HG03103 (cell line): ENCODE results near the gene ATRNL1.

ENCODE experiments used
- ATAC-seq: cut with Tn5 transposase; IDR thresholded peaks from one replicate; pipeline ENCODE4 v1.9.1; 2021; ENCODE audit warnings: low read depth; ENCODE audit not compliant: unreplicated experiment

The ATRNL1 gene

GRCh38 chr10:115935731-115936130 is 842.6 kb downstream of the ATRNL1 start:
- ATAC-seq = no peak

DNA sequence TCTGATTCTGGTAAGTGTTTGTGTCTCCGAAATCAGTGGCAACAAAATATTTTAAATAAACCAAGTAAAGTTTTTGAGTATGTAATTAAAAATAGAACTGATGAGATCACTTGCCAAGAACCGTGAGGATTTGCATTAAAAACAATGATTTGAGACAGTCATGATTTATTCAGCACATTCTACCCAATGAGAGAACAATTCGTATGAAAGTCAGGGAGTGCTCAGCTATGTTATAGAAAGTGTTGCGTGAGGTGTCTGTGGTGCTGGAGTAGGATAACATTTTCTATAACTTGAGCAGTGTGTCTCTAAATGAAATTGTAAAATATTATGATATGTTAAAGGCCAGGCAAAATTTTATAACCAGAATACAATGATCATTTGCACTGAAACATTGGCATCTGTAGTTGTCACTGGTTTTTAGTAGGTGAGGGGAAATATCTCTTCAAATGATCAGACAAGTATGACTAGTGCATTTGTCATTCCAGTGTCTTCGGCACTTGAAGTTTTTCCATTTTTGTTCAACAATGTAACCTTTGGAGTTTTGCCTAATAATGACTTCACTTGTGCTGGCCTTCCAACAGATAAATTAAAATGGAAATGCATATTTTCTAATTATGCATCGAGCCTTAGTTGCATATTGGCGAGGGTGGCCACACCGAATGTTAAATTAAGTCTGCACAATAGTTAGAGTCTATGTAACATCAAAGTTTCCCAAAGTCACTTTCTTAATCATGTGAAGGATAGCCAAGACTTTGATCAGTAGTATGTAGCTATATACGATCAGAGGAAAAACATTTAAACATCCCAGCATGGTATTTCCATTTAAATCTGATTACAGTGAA is 844.0 kb downstream of the ATRNL1 start:
- no peak for ATAC-seq

DNA sequence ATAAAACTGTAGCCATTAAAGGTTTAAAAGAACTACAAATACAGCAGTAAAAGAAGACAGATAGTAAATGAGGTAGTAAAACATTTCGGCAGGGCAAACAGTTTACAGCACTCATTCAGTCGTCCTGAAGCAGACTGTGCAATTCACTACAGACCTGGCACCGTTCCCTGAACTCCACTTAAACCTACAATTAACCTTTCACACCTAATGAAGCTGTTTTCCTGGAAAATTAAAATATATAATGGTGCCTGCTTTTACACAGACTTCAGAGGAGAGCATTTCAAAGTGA is 844.5 kb downstream of the ATRNL1 start:
- no peak for ATAC-seq

DNA sequence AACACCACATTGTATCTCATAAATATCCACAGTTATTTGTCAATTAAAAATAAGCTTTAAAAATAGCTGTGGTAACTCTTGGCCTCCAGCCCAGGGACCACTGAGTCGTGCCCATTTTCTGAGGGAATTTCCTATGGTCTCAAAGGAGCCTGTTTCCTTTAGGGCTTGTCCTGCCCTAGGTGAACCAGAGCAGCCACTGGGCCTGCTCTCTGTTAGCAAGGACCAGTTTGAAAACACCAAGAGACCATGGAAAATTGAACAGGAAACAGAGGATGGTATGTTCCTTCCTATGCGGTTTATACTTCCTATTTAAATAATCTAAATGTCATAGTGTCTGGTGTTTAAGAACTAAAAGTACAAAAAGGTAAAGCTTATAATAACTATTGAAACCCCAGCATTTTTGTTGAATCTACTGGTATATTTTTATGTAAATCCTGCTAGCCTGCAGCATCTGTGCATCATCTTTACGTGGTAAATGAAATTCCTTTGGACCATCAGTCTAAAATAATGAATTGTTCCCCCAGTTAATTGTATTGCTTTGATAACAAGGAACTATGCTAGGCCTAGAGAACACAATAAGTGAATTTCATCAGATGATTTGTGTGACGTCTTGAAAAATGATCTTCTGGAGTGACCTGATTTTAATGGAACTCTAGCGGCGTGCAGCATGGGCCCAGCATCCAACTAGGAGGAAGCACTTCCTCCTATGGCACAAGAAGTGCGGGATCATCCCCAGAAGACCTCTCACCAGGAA is 846.1 kb downstream of the ATRNL1 start:
- ATAC-seq = no peak

DNA sequence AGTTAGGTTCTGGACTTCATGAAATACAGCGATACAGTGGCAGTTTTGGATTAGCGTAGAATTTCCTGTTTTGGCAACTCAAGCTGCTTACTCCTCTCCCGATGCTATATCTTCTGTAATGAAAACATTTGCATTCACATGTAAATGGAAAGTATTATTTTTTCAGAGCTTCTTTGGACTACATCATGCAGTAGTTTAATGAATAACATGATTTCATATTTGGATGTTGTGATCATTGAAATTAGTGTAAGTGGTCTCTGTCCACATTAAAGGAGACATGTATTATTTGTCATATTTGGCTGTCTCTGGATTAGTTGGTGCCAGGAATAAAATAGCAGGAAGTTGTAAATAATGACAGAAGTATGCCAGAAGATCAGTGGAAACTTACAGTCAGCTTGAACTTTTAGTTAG is 848.2 kb downstream of the ATRNL1 start:
- ATAC-seq = no peak

DNA sequence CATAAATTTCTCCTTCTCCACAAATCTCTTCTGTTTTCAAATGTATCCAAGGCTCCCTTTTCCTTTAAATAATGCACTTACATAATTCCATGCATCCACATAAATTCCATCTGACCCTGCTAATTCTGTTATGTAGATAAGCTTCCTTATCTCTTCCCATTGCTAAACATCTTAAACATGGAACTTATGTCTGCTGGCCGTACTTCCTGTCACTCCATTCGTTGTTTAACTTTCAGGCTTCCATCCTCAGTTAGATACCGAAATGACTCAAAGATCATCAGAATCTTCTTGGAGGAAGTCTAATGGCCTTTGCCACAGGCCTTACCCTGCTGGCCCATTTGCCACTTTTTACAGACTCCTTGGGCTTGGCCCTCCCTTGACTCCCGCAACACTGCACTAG is 848.9 kb downstream of the ATRNL1 start:
- ATAC-seq = no peak

GRCh38 chr10:115944538-115944937 is 851.4 kb downstream of the ATRNL1 start:
- no peak for ATAC-seq

DNA sequence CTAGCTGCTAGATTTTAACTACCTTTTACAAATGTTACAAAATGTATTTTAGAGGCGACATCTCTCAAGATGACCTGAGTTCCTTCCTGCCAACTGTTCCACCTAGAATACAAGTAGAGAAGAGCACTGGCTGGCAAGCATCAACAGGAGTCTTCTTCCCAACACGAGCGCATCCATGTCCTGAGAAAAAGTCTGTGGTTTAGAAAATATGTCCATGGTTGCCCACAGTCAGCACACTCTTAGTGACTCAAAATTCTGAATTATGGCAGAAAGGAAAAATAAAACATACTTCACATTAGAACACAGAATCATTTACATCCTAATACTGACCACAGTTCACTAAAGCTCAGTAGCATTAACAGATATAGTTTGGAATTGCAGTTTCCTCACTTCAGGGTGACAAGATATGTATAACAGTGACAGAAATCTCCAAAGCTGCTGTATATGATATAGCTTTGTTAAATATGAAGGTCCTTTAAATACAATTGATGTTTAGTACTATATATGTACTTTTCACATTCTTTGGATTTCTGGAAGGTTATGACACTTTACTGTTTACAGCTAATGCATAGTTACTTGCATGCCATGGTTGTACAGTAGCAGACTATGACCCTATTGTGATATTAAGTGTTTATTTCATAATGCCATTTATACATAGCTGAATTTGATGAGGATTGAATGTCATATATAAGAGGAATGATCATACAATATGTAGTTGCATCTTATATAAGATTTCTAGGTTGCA is 852.7 kb downstream of the ATRNL1 start:
- no peak for ATAC-seq

DNA sequence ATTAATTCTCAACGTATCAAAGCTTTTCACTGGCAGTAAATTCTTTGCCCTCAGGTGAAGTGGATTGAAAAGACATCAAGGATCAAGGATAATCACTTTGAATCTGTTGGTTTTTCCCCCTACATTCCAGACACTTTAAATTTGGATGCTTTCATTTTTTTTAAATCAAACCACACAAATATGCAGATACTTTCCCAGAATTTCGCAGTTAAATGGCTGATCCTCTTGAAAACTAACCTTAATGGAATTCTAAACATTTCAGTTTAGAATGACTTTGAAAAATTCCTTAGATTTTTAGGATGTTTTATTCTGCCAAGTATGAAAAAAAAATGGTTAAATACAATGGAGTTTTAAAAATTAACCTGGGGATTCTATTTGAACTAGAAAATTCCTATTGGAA is 853.9 kb downstream of the ATRNL1 start:
- no peak for ATAC-seq

DNA sequence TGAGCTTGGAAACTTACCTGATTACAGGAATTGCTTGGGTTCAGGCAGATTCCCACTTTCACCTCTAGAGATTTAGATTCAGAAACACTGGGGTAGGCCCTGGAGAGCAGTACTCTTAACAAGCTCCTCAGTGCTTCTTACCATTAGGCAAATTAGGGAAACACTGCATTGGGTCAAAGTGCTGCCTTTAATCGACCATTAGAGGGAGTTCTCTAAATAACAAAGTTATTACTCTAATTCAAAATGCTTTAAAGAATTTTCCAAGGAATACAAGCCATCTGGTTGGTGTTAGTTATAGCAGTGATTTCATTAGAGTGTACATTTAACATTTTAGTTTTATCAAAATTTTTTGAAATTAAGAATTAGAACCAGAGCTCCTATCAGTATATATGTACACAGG is 855.3 kb downstream of the ATRNL1 start:
- ATAC-seq = no peak

DNA sequence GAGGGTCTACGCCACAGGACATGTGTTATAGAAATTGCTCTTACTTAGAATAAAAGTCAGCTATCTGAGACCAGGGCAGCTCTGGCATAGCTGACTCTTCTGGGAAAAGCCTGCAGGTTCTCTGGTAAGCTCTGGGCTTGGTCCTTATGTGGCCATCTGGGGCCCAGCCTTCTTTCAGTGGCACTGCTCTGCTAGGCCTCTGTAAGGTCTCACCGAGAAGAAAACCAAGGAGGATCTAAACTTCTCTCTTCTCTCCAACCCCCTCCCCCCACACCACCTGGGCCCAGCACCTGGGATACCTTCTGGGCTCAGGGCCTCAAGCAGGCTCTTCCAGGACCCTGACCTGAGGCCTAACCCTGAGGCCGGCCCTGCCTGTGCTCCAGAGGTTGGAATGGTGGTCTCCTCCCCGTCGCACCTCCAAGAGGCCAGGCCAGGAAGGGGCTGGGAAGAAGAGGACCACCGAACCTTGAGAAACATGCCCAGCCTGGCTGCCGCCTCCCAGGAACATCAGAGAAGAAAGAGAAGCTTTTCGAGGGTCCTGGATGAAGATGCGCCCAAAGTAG is 856.2 kb downstream of the ATRNL1 start:
- no peak for ATAC-seq

GRCh38 chr10:115950320-115950719 is 857.2 kb downstream of the ATRNL1 start:
- ATAC-seq = no peak

GRCh38 chr10:115951242-115951641 is 858.1 kb downstream of the ATRNL1 start:
- no peak for ATAC-seq

GRCh38 chr10:115953281-115953680 is 860.1 kb downstream of the ATRNL1 start:
- ATAC-seq = no peak

DNA sequence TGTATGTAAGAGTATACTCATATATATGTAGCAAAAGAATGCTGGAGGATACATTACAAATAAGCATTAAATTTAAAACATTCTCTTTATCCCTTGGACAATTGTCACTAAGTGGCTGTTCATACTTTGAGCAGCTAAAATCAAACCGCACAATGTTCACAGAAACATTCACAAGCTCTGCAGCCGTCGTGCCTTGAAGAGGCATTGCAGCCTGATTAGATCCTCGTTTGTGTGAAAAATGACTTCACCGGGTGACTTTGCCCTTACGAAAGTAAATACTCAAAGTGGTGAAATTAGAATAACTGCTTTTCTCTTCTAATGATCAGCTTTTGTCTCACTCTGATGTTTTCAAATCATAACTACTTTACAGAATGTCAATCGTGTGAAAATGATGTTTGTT is 860.8 kb downstream of the ATRNL1 start:
- ATAC-seq = no peak

DNA sequence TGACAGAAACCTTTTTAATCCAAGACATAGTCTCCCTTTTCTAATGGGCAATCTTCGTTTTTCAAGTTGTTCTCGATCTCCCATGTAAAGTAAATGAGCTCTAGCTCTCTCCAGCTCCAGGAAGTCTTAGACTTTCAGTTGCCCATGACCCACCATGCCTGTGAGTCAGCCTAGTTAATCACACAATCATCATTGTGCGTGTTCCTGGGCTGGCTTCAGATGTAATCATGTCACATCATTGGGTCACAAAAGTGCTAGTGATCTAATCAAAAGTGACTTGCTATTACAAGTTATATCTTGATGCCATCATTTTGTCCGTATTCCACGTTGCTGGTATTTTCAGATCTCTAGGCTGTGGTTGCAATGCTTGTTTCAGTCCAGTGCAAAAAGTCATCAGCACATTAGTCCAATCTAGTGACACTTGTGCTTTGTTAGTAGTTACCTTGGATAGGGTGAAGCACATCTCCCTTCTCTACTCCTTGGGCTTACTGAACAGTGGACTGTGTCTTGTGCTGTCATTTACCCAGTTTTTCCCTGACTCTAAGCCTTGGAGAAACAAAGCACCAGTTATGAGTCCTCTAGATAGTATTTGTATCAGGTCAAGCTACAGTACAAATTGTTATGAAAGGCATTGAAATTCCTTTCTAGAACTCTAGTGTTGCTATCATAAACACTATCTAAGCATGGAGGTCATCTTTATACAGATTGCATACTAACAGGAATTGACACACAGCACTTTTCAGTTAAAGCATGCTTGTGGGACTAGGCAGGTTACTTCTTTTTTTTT is 863.3 kb downstream of the ATRNL1 start:
- no peak for ATAC-seq

DNA sequence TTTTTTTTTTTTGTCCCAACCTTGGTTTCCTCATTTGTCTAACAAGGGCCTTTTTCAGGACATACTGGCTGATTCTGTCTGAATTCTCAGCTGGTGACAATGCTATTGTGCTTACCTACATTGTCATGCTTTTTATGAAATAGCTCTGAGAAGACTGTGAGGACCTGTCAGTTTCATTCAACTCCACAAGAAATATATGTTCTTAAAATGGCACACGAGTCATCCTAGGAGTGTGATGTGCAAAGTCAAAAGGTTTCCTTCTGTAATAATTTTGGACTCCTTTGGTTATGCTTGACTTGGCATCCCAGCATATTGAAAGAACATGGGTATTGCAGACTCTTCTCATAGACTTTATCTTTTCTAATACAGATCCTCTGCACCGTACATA is 863.8 kb downstream of the ATRNL1 start:
- no peak for ATAC-seq

GRCh38 chr10:115957786-115958442 is 864.7 kb downstream of the ATRNL1 start:
- no peak for ATAC-seq

GRCh38 chr10:115963848-115964247 is 870.7 kb downstream of the ATRNL1 start:
- ATAC-seq = no peak

DNA sequence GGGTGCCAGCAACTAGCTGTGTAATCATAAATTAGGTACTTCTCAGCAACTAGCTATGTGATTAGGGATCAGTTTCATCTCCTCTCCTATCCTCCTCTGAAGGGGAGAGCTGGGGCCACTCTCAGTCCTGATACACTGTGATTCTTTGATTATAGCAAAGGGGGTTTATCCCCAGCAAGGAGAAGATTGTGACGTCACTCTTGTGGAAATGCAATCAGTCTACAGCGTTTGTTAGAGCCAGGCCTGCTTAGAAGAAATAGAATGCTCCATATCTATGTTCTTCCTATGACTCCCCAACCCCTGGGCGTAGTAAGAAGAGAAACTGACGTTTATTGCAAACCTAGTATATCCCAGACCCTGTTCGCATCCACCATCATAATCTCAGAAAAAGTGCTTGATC is 871.7 kb downstream of the ATRNL1 start:
- ATAC-seq = no peak
